ENCODE data around the gene RERE. TPM values are rescaled to one million over a fixed set of nuclear protein-coding genes. Genes with fewer than 3 reads are reported as not detected.
"Not testable (repeated sequence)": the region's sequence is repeated elsewhere in the genome, so short reads cannot be mapped to it uniquely, and the experiment has no call there.

RERE gene
- total and polyA plus RNA-seq, 2 experiments from 2014 or later = 148 to 170 TPM

DNA sequence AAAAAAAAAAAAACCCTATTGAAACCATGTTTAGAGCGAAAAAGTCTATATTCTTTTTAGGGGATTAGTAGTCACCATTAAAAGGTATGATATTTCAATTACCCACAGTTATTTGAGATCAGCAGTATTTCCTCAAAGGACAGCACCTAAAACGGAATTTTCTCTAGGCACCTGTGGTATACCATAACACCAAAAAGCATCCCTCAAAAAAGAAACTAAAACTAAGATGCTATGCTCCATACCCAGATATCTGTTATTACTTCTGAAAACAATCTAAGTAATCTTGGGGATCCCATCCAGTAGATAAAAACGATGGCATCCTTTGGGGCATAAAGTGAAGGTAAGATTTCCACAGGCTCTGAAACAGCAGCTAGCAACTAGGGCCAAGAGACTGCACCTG is 89.0 kb downstream of the RERE start (continued):
- TF ChIP-seq, protein P1, sequence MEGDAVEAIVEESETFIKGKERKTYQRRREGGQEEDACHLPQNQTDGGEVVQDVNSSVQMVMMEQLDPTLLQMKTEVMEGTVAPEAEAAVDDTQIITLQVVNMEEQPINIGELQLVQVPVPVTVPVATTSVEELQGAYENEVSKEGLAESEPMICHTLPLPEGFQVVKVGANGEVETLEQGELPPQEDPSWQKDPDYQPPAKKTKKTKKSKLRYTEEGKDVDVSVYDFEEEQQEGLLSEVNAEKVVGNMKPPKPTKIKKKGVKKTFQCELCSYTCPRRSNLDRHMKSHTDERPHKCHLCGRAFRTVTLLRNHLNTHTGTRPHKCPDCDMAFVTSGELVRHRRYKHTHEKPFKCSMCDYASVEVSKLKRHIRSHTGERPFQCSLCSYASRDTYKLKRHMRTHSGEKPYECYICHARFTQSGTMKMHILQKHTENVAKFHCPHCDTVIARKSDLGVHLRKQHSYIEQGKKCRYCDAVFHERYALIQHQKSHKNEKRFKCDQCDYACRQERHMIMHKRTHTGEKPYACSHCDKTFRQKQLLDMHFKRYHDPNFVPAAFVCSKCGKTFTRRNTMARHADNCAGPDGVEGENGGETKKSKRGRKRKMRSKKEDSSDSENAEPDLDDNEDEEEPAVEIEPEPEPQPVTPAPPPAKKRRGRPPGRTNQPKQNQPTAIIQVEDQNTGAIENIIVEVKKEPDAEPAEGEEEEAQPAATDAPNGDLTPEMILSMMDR (conservative IDR thresholded peaks at IDR 0.05; ENCODE audit: low read depth in 2 of 2) = no peak
- TF ChIP-seq NANOG (IDR thresholded peaks at IDR 0.05; ENCODE audit: borderline replicate concordance) (no peak), ZNF331 (CRISPR knock-in tag; IDR thresholded peaks at IDR 0.05; ENCODE audit: low read depth) (no peak), EZH2 (IDR thresholded peaks at IDR 0.05; ENCODE audit: low read depth, unreplicated experiment) (no peak), EZH2phosphoT487 (IDR thresholded peaks at IDR 0.05; ENCODE audit: unreplicated experiment) (no peak), CREB1 (CRISPR knock-in tag; IDR thresholded peaks at IDR 0.05; ENCODE audit: low read depth) (no peak), JUNB (IDR thresholded peaks at IDR 0.05; ENCODE audit: unreplicated experiment) (no peak)
- TF ChIP-seq, protein P2, sequence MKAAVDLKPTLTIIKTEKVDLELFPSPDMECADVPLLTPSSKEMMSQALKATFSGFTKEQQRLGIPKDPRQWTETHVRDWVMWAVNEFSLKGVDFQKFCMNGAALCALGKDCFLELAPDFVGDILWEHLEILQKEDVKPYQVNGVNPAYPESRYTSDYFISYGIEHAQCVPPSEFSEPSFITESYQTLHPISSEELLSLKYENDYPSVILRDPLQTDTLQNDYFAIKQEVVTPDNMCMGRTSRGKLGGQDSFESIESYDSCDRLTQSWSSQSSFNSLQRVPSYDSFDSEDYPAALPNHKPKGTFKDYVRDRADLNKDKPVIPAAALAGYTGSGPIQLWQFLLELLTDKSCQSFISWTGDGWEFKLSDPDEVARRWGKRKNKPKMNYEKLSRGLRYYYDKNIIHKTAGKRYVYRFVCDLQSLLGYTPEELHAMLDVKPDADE (IDR thresholded peaks at IDR 0.05) = no peak

DNA sequence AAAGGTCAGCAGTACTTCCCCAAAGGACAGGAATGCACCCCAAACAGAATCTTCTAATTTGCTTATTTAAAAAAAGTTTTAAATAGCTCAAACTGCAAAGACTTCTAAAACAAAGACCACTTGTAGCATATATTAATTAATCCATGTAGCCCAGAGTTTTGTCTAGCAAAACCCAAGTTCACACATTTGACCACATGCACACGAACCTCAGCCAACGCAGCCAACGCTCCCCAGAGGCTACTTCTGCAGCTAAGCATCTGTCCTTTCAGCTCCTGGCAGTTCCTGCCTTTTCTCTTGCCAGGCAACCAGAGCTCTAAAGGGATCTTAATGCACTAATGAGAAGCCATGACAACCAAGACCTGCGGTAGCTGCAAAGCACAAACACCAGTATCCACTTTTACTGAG is 89.6 kb downstream of the RERE start:
- Histone ChIP-seq H2AFZ (no peak overlapping the region), H3K79me2 (replicated peaks; ENCODE audit: insufficient read depth) (peaks cover 86% of the 10 kb centered on the region), H3F3A (replicated peaks; ENCODE audit: low read depth) (no peaks in the 10 kb centered on the region), H3K4me3 (no peak overlapping the region), H3K27me3 (ENCODE audit: insufficient read depth) (no peaks in the 10 kb centered on the region), H3K9me2 (ENCODE audit: insufficient read depth) (no peaks in the 10 kb centered on the region), H3K36me3 (ENCODE audit: insufficient read depth) (no peaks in the 10 kb centered on the region), H3K4me2 (no peak overlapping the region), H3K4me1 (ENCODE audit: insufficient read depth) (peaks cover 7% of the 10 kb centered on the region; the same call in 1 of the 2 replicates), H3K27ac (ENCODE audit: low read depth) (peak overlapping the region; percentile 64), H4K20me1 (replicated peaks; ENCODE audit: insufficient read depth) (0 out of 2 replicates have a peak, but pooled peaks cover 3% of the 10 kb centered on the region)
- ATAC-seq (peak; percentile 20; the same call in 1 of the 3 replicates), DNase-seq (ENCODE audit: low spot score) (no peak)
- no peak overlapping the region; the same call in 1 of the 2 replicates for H3K27ac Mint-ChIP-seq
- H3K27me3 Mint-ChIP-seq (ENCODE audit: insufficient read depth, low read depth, poor library complexity) = peaks cover 6% of the 10 kb centered on the region
- H3K9me3 Mint-ChIP-seq = peaks cover 18% of the 10 kb centered on the region
- peaks cover 14% of the 10 kb centered on the region for H3K4me1 Mint-ChIP-seq
- no peak for TF ChIP-seq EZH2phosphoT487 (IDR thresholded peaks at IDR 0.05; ENCODE audit: unreplicated experiment)
- TF ChIP-seq, protein P3, sequence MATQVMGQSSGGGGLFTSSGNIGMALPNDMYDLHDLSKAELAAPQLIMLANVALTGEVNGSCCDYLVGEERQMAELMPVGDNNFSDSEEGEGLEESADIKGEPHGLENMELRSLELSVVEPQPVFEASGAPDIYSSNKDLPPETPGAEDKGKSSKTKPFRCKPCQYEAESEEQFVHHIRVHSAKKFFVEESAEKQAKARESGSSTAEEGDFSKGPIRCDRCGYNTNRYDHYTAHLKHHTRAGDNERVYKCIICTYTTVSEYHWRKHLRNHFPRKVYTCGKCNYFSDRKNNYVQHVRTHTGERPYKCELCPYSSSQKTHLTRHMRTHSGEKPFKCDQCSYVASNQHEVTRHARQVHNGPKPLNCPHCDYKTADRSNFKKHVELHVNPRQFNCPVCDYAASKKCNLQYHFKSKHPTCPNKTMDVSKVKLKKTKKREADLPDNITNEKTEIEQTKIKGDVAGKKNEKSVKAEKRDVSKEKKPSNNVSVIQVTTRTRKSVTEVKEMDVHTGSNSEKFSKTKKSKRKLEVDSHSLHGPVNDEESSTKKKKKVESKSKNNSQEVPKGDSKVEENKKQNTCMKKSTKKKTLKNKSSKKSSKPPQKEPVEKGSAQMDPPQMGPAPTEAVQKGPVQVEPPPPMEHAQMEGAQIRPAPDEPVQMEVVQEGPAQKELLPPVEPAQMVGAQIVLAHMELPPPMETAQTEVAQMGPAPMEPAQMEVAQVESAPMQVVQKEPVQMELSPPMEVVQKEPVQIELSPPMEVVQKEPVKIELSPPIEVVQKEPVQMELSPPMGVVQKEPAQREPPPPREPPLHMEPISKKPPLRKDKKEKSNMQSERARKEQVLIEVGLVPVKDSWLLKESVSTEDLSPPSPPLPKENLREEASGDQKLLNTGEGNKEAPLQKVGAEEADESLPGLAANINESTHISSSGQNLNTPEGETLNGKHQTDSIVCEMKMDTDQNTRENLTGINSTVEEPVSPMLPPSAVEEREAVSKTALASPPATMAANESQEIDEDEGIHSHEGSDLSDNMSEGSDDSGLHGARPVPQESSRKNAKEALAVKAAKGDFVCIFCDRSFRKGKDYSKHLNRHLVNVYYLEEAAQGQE (IDR thresholded peaks at IDR 0.05; ENCODE audit: unreplicated experiment) = no peak
- no peak for TF ChIP-seq CREB1 (CRISPR knock-in tag; IDR thresholded peaks at IDR 0.05; ENCODE audit: low read depth)
- TF ChIP-seq EZH2 (IDR thresholded peaks at IDR 0.05; ENCODE audit: low read depth, unreplicated experiment) = no peak
- no peak for TF ChIP-seq ZNF114 (CRISPR knock-in tag; IDR thresholded peaks at IDR 0.05)
- TF ChIP-seq, protein P1 (conservative IDR thresholded peaks at IDR 0.05; ENCODE audit: low read depth in 2 of 2) = no peak
- no peak for TF ChIP-seq JUNB (IDR thresholded peaks at IDR 0.05; ENCODE audit: unreplicated experiment)
- TF ChIP-seq STAT1 (IDR thresholded peaks at IDR 0.05; ENCODE audit: unreplicated experiment) = no peak
- TF ChIP-seq, protein P2 (IDR thresholded peaks at IDR 0.05) = no peak
- H3K36me3 Mint-ChIP-seq (ENCODE audit: low read depth) = peaks cover 19% of the 10 kb centered on the region
- no peak overlapping the region for H3K4me3 Mint-ChIP-seq

DNA sequence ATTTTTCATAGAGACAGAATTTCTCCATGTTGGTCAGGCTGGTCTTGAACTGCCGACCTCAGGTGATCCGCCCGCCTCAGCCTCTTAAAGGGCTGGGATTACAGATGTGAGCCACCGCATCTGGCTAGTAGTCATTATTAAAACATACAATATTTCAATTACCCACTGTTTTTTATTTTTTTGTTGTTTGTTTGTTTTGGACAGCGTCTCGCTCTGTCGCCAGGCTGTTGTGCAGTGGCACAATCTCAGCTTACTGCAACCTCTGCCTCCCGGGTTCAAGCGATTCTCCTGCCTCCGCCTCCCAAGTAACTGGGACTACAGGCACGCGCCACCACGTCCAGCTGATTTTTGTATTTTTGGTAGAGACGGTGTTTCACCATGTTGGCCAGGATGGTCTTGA is 90.1 kb downstream of the RERE start:
- H3K27ac Mint-ChIP-seq; H4K20me1 ChIP-seq (replicated peaks; ENCODE audit: insufficient read depth); H3K27me3 Mint-ChIP-seq (ENCODE audit: insufficient read depth, low read depth, poor library complexity): not testable (repeated sequence)

More for the DNA sequence above, 90.1 kb downstream of the RERE start:
- H3K4me3 ChIP-seq; H3K4me3 Mint-ChIP-seq; H3K4me2 ChIP-seq; H3K9me2 ChIP-seq (ENCODE audit: insufficient read depth); H3F3A ChIP-seq (replicated peaks; ENCODE audit: low read depth); H2AFZ ChIP-seq; DNase-seq (ENCODE audit: low spot score); H3K4me1 ChIP-seq (ENCODE audit: insufficient read depth); ATAC-seq; H3K27me3 ChIP-seq (ENCODE audit: insufficient read depth); H3K36me3 ChIP-seq (ENCODE audit: insufficient read depth): not testable (repeated sequence)
- H3K27ac ChIP-seq (ENCODE audit: low read depth) = 0 out of 2 replicates have a peak overlapping the region, but pooled peaks have one; percentile 64
- peaks cover 88% of the 10 kb centered on the region for H3K79me2 ChIP-seq (replicated peaks; ENCODE audit: insufficient read depth)
- Mint-ChIP-seq H3K36me3 (ENCODE audit: low read depth) (peaks cover 16% of the 10 kb centered on the region), H3K9me3 (peaks cover 16% of the 10 kb centered on the region), H3K4me1 (peaks cover 14% of the 10 kb centered on the region)
